CD4-positive, alpha-beta T cell treated with Interleukin-6 for 4 hours (primary cell): ENCODE results near the gene GNL3.
"Not testable (repeated sequence)": the region's sequence is repeated elsewhere in the genome, so short reads cannot be mapped to it uniquely, and the experiment has no call there.

Source experiments
- DNase-seq: peaks from one replicate; pipeline ENCODE4 v3.0.0-alpha.2; 2020; ENCODE audit warnings: mixed read lengths

The GNL3 gene

DNA sequence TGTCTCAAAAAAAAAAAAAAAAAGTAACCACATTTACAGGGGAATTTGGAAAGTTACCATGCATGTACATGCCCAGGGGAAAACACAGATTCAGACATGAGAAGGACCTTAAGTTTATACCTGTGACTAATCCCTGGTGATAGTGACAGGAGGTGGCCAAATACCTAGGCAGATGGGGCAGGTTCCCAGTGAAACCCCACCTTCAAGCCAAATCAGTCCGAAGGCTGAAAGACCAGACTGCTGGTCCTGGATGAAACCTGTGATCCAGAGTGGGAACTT, 35.8 kb downstream of the GNL3 start:
- DNase-seq = no peak

DNA sequence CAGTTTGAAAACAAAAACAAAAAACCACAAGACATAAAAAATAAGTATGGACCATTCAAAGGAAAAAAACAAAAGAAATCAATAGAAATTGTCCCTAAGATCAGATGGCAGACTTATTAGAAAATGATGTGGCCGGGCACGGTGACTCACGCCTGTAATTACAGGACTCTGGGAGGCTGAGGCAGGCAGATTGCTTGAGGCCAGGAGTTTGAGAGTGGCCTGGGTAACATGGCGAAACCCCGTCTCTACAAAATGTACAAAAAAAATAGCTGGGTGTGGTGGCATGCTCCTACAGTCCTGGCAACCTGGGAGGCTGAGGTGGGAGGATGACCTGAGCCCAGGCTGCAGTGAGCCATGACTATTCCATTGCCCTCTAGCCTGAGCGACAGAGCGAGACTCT, 36.7 kb downstream of the GNL3 start:
- DNase-seq = no peak

DNA sequence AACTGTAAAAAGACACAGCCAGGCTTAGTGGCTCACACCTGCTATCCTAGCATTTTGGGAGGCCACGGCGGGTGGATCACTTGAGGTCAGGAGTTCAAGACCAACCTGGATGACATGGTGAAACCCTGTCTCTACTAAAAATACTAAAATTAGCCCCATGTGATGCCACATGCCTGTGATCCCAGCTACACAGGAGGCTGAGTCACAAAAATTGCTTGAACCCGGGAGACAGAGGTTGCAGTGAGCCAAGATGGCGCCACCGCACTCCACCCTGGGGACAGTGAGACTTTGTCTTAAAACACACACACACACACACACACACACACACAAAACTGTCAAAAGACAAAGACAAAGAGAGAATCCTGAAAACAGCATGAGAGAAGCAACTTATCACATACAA, 38.1 kb downstream of the GNL3 start:
- DNase-seq = no peak

DNA sequence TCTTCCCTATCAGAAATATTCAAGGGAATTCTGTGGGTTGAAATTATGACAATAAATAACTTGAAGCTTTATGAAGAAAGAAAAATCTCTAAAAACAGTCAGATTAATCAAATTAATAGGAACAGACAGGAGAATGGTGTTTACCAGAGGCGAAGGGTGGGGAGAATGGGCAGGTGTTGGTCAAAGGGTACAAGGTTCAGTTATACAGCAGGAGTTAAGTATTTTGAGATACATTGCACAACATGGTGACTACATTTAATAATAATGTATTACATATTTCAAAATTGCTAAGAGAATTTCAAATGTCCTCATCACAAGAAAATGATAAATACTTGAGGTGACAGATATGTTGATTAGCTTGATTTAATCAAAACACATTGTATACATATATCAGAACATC, 38.7 kb downstream of the GNL3 start:
- DNase-seq = no peak

DNA sequence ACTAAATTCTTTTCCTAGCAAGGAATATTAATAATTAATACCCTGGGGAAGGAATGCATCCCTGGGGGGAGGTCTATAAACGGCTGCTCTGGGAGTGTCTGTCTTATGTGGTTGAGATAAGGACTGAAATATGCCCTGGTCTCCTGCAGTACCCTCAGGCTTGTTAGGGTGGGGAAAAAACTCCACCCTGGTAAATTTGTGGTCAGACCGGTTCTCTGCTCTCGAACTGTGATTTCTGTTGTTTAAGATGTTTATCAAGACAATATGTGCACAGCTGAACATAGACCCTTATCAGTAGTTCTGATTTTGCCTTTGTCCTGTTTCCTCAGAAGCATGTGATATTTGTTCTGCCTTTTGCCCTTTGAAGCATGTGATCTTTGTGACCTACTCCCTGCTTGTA, 42.9 kb downstream of the GNL3 start:
- not testable (repeated sequence) for DNase-seq

DNA sequence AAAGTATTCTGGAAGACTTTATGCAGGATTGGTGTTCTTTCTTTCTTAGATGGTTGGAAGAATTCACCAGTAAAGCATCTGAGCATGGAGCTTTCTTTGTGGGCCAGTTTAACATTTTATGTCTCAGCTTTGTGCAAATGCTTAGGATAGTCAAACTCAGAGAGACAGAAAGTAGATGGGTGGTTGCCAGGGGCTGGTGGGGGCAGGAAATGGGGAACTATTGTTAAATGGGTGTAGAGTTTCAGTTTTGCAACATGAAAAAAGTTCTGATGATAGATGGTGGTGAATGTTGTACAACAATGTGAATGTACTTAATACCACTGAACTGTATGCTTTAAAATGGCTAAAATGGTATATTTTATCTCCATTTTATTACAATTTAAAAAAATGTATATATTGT, 44.8 kb downstream of the GNL3 start:
- DNase-seq = no peak

DNA sequence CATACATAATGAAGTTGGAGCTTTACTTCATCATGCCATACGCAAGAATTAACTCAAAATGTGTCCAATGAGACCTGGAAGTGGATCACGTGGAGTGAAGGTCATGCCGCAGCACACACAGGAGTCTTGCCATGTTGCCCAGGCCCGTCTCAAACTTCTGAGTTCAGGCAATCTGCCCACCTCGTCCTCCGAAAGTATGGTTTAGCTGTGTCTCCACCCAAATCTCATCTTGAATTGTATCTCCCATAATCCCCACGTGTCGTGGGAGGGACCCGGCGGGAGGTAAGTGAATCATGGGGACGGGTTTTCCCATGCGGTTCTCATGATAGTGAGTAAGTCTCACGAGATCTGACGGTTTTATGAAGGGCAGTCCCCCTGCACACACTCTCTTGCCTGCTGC, 45.8 kb downstream of the GNL3 start:
- DNase-seq = no peak

DNA sequence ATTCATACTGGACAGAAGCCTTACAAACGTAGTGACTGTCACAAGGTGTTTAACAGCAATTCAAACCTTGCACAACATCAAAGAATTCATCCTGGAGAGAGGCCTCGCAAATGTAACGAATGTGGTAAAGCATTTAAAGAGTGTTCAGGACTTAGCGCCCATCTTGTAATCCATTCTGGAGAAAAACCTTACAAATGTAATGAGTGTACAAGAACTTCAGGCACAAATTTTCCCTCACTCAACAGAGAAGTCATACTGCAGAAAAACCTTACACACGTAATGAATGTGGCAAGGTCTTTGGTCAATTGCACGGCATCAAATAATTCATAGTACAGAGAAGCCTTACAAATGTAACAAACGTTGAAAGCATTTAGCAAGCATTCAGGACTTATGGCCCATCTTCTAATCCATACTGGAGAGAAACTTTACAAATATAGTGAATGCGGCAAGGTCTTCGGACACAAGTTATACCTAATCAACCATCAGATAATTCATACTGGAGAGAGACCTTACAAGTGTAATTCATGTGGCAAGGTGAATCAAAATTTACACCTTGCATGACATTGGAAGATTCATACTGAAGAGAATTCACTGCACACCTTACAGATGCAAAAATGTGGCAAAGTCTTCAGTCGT, 47.5 kb downstream of the GNL3 start:
- DNase-seq = no peak

DNA sequence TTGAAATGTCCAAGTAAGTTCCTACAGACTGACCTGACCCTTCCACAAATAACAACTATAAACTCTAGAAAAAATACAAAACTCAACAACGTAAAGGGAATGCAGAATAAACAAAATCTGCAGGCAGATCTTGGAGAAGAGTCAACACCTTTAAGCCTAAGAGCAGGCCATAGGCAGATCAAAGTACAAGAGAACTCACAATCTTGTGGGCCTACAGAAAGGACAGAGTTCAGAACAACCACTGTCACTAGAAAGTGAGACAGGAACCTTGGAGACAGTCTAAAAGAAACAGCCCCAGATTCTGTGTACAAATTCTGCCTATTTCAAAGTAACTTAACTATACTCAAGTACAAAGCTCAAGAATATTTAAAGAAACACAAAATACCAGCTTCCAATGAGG, 53.9 kb downstream of the GNL3 start:
- no peak for DNase-seq

DNA sequence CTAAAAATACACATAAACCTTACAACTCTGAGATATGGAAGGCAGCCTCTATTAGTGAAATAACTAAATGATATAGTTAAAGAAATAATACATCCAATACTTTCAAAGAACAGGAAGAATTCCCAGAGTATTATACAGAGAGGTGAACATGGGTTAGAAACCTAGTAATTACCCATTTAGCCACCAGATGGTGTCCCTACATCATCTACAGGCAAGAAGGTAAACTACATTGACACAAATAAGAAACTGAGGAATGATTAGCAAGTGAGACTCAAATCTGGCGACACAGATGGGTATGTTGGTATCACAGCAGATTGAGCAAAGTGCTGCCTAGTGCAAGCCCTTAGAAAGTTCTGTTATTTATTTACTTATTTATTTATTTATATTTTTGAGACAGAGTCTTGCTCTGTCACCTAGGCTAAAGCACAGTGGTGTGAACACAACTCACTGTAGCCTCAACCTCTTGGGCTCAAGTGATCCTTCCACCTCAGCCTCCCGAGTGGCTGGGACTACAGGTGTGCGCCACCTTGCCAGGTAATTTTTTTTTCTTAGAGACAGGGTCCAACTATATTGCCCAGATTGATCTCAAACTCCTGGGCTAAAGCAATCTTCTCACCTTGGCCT, 56.7 kb downstream of the GNL3 start:
- no peak for DNase-seq

DNA sequence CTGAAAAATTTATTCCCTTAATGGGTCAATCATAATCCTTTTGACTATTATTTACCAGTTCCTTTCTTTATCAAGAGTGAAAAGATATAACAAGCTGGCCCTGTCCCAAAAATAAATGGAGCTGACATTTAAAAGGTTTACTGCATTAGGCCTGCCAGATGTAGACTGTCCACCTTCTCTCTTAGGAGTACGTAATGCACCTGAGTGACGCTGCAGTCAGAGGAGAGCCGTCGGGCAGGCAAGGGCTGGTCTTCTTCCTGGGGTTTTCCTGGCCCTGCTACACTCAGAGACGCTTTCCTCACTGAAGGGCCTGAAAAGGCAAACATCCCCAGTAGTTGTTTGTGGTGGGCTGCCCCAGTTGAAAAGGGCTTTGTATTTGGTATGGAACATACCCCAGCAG, 57.3 kb downstream of the GNL3 start:
- no peak for DNase-seq

DNA sequence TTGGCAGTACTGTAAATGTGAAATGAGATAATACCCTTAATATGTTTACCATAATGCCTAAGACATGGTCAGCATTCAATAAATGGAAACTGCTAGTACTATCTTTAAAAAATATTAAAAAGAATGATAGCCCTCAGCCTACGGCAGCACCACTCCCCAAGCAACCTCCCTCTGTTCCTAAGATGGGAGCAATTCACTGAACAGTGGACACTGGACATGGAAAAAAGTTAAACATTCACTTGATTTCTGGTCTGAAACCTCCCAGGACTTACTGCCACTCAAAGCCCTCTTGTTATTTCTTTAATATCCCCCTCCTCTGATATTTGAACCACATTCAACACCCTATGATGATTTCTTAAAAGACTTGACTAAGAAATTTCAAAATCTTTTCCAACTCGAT, 57.9 kb downstream of the GNL3 start:
- no peak for DNase-seq
